ENCODE measurements around the gene AFAP1L2.

AFAP1L2 gene

DNA sequence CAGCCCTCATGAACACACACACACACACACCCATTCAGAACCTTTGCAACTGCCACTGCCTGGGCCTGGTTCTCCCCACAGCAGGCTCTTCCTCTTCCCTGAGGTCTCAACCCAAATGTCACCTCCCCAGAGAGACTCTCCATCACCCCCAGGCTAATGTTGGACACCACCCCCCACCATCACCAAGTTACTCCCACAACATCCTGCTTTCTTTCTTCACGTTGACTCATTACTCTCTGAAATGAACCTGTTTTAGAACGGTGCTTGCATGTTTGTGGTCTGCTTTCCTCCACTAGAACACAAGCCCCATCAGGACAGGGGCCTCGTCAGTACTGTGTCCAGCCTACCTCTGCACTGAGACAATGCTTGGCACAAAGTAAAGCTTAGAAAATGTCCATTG, 16.0 kb downstream of the AFAP1L2 start:
- TF ChIP-seq ZNF274 (IDR thresholded peaks at IDR 0.05; ENCODE audit: low read depth, low read length): no peak
- no peak overlapping the region for H3K4me3 ChIP-seq (ENCODE audit: low read length)

DNA sequence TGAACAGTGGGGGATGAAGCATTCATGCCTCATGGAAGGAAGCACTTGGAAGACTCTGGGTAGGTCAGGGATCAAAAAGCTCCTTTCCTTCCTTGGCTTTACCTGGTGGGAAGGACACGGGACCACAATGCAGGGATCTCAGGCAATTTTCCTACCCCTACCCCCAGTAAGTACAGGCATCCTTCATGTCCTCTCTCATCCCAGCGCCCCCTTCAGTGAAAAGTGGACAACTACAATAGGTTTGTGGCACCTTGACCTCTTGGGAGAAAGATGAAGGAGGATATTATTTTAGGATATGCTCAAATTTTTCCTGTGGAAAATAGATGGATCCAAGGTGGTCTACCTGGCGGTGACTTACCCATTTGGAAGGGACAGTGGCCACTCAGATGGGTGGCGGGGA, 16.5 kb downstream of the AFAP1L2 start:
- no peak for TF ChIP-seq ZNF274 (IDR thresholded peaks at IDR 0.05; ENCODE audit: low read depth, low read length)
- H3K4me3 ChIP-seq (ENCODE audit: low read length): no peak overlapping the region

DNA sequence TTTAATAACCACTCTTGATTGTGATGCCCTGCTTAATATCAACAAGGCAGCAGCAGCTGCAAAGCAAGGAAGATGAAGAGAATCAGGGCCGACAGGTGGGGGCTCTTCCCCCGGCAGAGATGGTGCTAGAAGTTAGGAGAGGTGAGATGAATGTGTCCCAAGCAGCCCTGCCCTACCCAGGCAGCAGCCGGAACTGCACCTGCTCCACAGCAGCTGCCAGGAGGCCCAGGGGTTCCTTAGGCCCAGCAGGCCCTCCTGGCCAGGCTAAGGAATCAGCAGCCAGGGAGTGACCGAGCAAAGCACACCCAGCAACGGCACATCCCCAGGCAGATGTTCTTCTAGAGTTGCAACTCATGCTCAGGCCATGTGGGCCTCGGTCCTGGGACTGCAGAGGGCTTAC, 17.9 kb downstream of the AFAP1L2 start:
- TF ChIP-seq ZNF274 (IDR thresholded peaks at IDR 0.05; ENCODE audit: low read depth, low read length): no peak
- H3K4me3 ChIP-seq (ENCODE audit: low read length): no peak overlapping the region

DNA sequence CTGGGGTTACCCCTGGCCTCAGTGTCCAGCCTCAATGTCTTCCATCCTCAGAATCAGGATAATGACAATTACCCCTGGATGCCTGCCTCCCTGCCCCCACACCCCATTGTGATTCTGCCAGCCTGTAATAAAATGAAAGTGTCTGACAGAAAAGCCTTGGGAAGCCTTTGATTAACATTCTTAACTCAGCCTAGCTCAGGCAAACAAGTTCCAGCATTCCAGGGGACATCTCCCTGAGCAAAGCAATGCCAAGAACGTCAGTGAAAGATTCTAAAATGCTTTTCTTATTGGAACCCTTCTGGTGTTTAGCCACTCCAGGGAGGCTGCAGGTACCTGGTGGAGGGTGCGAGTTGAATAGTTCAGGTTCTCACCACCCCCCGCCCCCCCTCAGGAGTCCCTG, 18.7 kb downstream of the AFAP1L2 start:
- no peak overlapping the region for H3K4me3 ChIP-seq (ENCODE audit: low read length)
- TF ChIP-seq ZNF274 (IDR thresholded peaks at IDR 0.05; ENCODE audit: low read depth, low read length): no peak

DNA sequence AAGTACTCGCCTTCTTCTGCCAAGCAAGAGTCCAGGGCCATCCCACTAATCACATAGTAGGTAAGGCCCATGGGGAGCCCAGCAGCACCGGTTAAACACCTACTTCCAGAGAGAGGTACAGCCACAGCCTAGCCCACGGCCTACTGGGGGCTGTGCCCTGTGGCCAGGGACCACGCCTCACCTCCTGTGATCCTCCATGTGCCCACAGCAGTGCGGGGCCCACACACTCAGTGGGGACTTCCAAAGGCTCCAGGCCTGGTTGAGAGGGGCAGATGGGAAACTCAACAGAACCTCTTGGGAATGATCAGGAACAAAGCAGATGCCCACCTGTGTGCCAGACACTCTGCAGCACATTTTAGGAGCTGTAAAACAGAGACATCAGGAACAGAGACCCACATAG, 19.7 kb downstream of the AFAP1L2 start:
- TF ChIP-seq ZNF274 (IDR thresholded peaks at IDR 0.05; ENCODE audit: low read depth, low read length): no peak
- H3K4me3 ChIP-seq (ENCODE audit: low read length): no peak overlapping the region

DNA sequence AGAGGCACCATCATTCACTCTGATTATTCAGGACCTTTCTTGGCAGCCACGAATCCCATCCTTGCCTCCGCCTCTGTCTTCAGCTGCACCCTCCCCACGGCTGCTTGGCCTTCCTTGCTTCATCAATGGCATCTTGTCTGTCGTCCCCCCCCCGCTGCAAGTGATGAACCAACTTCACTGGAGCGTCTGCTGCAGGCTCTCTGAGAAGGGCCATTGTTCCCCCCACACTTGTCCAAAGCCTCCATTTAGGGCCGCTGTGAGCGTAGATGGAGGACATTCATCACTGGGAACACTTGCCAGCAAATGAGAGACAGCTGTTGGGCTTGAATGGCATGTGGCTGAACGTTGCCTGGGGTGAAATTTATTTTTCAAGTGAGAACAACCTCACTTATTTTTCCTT, 20.1 kb downstream of the AFAP1L2 start:
- H3K4me3 ChIP-seq (ENCODE audit: low read length): no peak overlapping the region
- no peak for TF ChIP-seq ZNF274 (IDR thresholded peaks at IDR 0.05; ENCODE audit: low read depth, low read length)

DNA sequence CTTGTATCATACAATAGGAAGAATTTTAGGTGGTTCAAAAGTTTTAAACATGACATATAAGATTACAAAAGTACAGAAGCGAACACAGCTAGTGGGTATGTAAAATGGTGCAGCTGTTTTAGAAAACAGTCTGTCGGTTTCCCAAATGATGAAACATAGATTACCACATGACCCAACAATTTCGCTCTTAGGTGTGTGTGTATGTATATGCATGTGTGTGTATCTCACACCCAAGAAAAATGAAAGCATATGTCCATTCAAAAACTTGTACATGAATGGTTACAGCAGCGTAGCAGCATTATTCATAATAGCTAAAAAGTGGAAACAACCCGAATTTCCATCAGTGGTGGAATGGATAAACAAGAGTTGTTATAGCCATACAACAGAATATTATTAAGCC, 23.5 kb downstream of the AFAP1L2 start:
- H3K4me3 ChIP-seq (ENCODE audit: low read length): no peak overlapping the region
- TF ChIP-seq ZNF274 (IDR thresholded peaks at IDR 0.05; ENCODE audit: low read depth, low read length): no peak

DNA sequence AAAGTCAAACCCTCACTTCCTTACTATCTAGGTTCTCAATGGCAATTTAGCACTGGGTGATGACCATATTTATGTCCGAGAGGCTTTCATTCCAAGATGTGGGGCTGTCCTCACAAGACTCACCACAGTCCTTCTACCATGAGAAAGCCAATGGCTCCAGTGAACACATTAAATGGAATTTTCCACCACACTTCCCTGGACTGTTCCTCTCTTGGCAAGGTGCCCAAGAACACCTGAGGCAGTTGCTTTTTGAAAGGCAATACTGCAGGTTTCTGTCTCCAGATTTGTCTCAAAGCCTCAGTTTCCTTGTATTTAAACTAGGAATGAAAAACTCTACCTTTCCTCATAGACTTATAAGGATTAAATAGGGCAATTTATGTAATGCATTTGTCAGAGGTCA, 24.2 kb downstream of the AFAP1L2 start:
- H3K4me3 ChIP-seq (ENCODE audit: low read length): no peak overlapping the region
- no peak for TF ChIP-seq ZNF274 (IDR thresholded peaks at IDR 0.05; ENCODE audit: low read depth, low read length)

DNA sequence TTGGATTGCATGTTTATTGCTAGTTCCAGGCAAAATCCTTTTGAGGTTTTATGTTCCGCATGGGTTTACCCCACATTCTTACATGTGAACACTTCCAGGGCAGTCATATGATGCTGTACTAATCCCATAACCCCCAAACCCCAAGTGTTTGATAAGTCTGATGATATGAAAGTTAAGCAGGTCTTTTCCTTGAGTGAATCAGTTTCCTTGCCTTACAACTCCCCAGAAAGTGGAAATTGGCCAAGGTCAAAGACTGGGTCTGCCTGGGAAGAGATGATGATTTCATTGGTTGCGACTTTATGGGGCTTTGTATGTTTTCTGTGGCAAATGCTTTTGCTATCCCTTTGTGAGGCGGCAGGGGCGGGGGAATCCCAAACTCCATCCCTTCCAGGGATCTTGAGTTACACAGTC, 24.7 kb downstream of the AFAP1L2 start:
- H3K4me3 ChIP-seq (ENCODE audit: low read length): no peak overlapping the region
- no peak for TF ChIP-seq ZNF274 (IDR thresholded peaks at IDR 0.05; ENCODE audit: low read depth, low read length)

DNA sequence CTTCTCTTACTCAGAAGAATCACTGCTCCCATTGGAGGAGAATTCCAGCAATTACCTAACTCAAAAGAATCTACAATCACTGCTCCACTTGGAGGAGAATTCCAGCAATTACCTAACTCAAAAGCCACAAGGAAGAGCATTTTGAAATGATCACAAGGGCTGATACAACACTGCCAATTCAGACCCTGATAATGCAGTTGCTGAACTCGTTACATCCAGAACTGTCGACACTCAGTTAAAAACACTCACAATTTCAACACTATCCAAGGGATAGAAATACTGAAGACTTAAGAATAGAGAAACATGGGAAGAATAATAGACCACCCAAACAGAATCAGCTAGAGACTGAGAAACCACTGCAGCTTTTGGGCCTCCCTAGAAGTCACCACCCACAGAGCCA, 27.8 kb downstream of the AFAP1L2 start:
- no peak overlapping the region for H3K4me3 ChIP-seq (ENCODE audit: low read length)
- TF ChIP-seq ZNF274 (IDR thresholded peaks at IDR 0.05; ENCODE audit: low read depth, low read length): no peak

DNA sequence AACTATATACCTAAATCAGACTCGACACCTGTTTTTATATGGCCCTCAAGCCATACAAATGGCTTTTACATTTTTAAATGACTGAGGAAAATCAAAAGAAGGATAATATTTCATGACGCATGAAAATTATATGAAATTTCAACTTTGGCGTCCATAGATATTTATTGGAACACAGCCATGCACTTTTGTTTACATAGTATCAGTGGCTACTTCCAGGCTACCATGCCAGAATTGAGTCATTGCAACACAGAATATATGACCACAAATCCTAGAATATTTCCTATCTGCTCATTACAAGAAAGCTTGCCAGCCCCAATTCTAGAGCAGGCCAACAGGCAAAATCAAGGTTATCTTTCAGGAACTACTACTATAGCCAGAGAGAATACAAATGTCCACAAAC, 29.3 kb downstream of the AFAP1L2 start:
- TF ChIP-seq ZNF274 (IDR thresholded peaks at IDR 0.05; ENCODE audit: low read depth, low read length): no peak
- no peak overlapping the region for H3K4me3 ChIP-seq (ENCODE audit: low read length)

DNA sequence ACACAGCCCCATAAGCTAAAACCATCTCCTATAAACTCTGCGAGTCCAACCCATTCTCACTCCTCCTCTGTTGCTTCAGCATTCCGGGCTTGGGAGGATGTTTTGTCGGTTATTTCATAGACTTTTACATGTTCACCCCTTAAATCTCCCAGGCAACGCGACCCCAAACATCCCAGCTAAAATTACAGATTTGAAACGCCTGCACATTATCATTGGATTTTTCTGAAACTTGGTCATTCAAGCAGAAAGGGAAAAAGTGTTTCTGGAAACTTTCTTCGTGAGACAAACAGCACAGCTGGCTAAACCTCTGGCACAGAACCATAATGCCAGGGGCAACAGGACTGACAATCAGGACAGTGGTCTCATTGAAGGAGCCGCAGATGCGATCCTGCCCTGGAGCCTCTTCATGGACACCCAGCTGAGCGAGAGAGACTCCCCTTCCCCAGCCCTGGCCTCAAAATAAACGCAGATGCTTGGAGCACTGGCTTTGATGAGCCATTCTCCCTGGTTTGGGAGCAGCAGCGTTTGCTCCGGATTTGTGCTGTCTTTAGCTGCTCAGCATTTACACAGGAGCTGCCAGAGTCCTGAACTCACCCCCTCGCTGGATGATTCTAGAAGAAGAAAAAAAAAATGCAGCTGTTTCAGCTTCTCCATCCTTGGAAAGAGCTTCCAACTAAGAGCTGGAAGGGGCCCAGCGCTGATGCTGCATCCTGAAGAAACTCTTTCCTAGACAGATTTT, 30.1 kb downstream of the AFAP1L2 start:
- no peak for TF ChIP-seq ZNF274 (IDR thresholded peaks at IDR 0.05; ENCODE audit: low read depth, low read length)
- H3K4me3 ChIP-seq (ENCODE audit: low read length): no peak overlapping the region

DNA sequence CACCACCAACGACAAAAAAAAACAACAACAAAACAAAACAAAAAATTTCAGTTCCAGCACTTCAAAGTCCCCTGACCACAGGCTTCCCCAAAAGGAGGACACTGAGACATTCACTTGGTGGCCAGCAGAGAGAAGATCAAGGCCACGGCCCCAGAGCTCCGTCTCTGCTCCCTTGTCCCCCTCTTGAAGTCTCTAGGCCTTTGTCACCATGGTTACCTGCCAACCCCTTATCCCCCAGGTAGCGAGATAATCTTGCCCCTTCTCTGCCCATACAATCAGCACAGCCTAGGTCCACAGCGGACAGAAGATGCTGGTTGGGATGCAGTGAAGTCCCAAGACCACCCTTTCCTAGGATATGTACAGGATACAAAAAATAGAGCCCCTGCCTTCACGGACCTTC, 30.7 kb downstream of the AFAP1L2 start:
- H3K4me3 ChIP-seq (ENCODE audit: low read length): no peak overlapping the region
- TF ChIP-seq ZNF274 (IDR thresholded peaks at IDR 0.05; ENCODE audit: low read depth, low read length): no peak

DNA sequence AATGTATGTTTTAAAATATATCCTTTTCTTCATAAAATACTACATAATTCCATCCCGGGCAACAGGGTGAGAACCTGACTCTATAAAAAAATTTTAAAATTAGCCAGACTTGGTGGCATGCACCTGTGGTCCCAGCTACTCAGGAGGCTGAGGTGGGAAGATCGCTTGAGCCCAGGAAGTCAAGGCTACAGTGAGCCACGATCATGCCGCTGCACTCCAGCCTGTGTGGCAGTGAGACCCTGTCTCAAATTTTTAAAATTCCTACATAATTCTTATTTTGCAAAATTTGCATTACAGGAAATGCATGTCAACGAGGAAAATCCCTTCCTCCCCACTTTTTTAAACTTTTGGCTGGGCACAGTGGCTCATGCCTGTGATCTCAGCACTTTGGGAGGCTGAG, 31.3 kb downstream of the AFAP1L2 start:
- TF ChIP-seq ZNF274 (IDR thresholded peaks at IDR 0.05; ENCODE audit: low read depth, low read length): no peak

DNA sequence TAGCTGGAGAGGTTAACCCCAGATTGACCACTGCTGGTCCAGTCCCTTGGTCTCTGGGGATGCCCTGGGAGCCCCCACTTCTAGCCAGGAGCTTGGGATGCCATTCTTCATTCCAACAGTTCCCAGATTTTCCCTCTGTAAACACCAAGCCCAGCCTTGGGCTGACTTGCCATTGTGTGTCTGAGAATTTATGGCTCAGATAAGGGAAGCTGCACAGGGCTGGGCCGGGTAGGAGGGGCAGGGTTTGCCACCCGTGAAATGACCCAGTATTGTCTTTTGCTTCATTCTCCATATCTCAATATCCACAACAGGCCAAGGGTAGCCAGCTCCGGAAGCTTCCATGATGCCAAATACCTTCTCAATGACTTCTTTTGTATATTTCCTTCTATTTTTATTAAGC, 32.1 kb downstream of the AFAP1L2 start:
- H3K4me3 ChIP-seq (ENCODE audit: low read length): no peak overlapping the region
- no peak for TF ChIP-seq ZNF274 (IDR thresholded peaks at IDR 0.05; ENCODE audit: low read depth, low read length)

More for the DNA sequence above, 31.3 kb downstream of the AFAP1L2 start:
- H3K4me3 ChIP-seq (ENCODE audit: low read length): no peak overlapping the region

DNA sequence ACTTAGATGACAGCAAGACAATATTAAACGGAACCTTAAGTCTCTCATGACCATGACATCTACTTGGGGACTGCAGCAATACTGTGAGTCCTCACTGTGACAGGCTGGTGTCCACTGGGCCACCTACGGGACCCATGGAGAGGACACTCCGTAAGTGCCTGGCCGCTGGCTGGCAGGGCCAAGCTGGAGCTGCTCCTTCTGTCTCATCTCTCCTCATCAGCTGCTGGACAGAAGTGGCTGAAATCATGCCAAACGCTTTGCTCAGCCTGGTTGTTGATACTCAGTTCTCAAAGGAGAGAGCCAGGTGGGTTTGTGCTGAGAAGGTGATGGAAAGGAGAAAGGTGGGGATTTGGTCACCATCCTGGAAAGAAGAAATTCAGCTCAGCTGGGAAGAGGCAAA, 33.3 kb downstream of the AFAP1L2 start:
- no peak for TF ChIP-seq ZNF274 (IDR thresholded peaks at IDR 0.05; ENCODE audit: low read depth, low read length)
- no peak overlapping the region for H3K4me3 ChIP-seq (ENCODE audit: low read length)

All from GM08714 (cell line).